ENCODE measurements around the gene ALB. TPM values are rescaled to one million over a fixed set of nuclear protein-coding genes. Genes with fewer than 3 reads are reported as not detected.

The ALB gene
- total RNA-seq, 4 donors from 2014 or later: 0.25 TPM; not detected in 3

GRCh38 chr4:73404457-73404856, 370 bp downstream of the ALB start:
- intact Hi-C loops (cut with DNase I; ENCODE audit: low total_unique reads): no loop called here
- TF ChIP-seq, protein P1, sequence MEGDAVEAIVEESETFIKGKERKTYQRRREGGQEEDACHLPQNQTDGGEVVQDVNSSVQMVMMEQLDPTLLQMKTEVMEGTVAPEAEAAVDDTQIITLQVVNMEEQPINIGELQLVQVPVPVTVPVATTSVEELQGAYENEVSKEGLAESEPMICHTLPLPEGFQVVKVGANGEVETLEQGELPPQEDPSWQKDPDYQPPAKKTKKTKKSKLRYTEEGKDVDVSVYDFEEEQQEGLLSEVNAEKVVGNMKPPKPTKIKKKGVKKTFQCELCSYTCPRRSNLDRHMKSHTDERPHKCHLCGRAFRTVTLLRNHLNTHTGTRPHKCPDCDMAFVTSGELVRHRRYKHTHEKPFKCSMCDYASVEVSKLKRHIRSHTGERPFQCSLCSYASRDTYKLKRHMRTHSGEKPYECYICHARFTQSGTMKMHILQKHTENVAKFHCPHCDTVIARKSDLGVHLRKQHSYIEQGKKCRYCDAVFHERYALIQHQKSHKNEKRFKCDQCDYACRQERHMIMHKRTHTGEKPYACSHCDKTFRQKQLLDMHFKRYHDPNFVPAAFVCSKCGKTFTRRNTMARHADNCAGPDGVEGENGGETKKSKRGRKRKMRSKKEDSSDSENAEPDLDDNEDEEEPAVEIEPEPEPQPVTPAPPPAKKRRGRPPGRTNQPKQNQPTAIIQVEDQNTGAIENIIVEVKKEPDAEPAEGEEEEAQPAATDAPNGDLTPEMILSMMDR (IDR thresholded peaks at IDR 0.05): no peak
- no peak for TF ChIP-seq POLR2A (IDR thresholded peaks at IDR 0.05)
- no peak for DNase-seq (ENCODE audit: low spot score in 2 of 2)
- H3K4me3 ChIP-seq (ENCODE audit: low read depth, poor library complexity, severe bottlenecking): no peak overlapping the region
- 93 to 98% methylated on average over 1 of the region's 1 CpG for WGBS, 2 donors

GRCh38 chr4:73405138-73405537, 1.1 kb downstream of the ALB start:
- H3K4me3 ChIP-seq (ENCODE audit: low read depth, poor library complexity, severe bottlenecking): no peak overlapping the region
- WGBS, 2 donors: 94 to 95% methylated on average over 2 of the region's 2 CpGs
- no peak for DNase-seq (ENCODE audit: low spot score in 2 of 2)
- TF ChIP-seq, protein P1 (IDR thresholded peaks at IDR 0.05): no peak
- no peak for TF ChIP-seq POLR2A (IDR thresholded peaks at IDR 0.05)
- intact Hi-C loops (cut with DNase I; ENCODE audit: low total_unique reads): no loop called here

GRCh38 chr4:73406548-73406875, 2.4 kb downstream of the ALB start:
- DNase-seq (ENCODE audit: low spot score in 2 of 2): no peak
- TF ChIP-seq POLR2A (IDR thresholded peaks at IDR 0.05): no peak
- TF ChIP-seq, protein P1 (IDR thresholded peaks at IDR 0.05): no peak
- no peak overlapping the region for H3K4me3 ChIP-seq (ENCODE audit: low read depth, poor library complexity, severe bottlenecking)
- WGBS, 2 donors: 95 to 97% methylated on average over 1 of the region's 1 CpG
- intact Hi-C loops (cut with DNase I; ENCODE audit: low total_unique reads): no loop called here

- no peak for DNase-seq (ENCODE audit: low spot score in 2 of 2)
- 84 to 91% methylated on average over 2 of the region's 2 CpGs for WGBS, 2 donors
- TF ChIP-seq, protein P1 (IDR thresholded peaks at IDR 0.05): no peak
- H3K4me3 ChIP-seq (ENCODE audit: low read depth, poor library complexity, severe bottlenecking): no peak overlapping the region
- intact Hi-C loops (cut with DNase I; ENCODE audit: low total_unique reads): no loop called here
These were observed 3.2 kb downstream of the ALB start for GRCh38 chr4:73407227-73407673.

DNA sequence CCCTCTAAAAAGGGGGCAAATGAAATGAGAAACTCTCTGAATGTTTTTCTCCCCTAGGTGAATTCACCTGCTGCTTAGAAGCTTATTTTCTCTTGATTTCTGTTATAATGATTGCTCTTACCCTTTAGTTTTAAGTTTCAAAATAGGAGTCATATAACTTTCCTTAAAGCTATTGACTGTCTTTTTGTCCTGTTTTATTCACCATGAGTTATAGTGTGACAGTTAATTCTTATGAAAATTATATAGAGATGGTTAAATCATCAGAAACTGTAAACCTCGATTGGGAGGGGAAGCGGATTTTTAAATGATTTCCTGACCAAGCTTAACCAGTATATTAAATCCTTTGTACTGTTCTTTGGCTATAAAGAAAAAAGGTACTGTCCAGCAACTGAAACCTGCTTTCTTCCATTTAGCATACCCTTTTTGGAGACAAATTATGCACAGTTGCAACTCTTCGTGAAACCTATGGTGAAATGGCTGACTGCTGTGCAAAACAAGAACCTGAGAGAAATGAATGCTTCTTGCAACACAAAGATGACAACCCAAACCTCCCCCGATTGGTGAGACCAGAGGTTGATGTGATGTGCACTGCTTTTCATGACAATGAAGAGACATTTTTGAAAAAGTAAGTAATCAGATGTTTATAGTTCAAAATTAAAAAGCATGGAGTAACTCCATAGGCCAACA, 4.2 kb downstream of the ALB start:
- intact Hi-C loops (cut with DNase I; ENCODE audit: low total_unique reads): no loop called here
- no peak overlapping the region for H3K4me3 ChIP-seq (ENCODE audit: low read depth, poor library complexity, severe bottlenecking)
- DNase-seq (ENCODE audit: low spot score in 2 of 2): no peak
- TF ChIP-seq, protein P1 (IDR thresholded peaks at IDR 0.05): no peak
- WGBS, 2 donors: 72 to 78% methylated on average over 4 of the region's 4 CpGs
